Lower lobe of right lung (tissue), 2 donors: ENCODE measurements around the gene CCDC188. TPM values are rescaled to one million over a fixed set of nuclear protein-coding genes. Genes with fewer than 3 reads are reported as not detected.

Source experiments
- ATAC-seq, 2 donors: fragments of 200-7000 bp; cut with Tn5 transposase; one replicate each; pipeline ENCODE4 v1.9.1; 2020 to 2022; ENCODE audit warnings: mild to moderate bottlenecking in 2 of 2, moderate library complexity in 2 of 2
- DNase-seq: peaks from one replicate; pipeline ENCODE4 v3.0.0-alpha.2; 2020
- H3K27ac ChIP-seq: fragments of 200-600 bp; one replicate; pipeline ENCODE4 v1.8.0; 2022
- H3K27me3 ChIP-seq: fragments of 200-600 bp; one replicate; pipeline ENCODE4 v1.8.0; 2022; ENCODE audit warnings: low read depth
- H3K36me3 ChIP-seq: fragments of 200-600 bp; one replicate; pipeline ENCODE4 v1.8.0; 2022; ENCODE audit warnings: mild to moderate bottlenecking
- H3K4me1 ChIP-seq: fragments of 200-600 bp; one replicate; pipeline ENCODE4 v1.8.0; 2022
- H3K4me3 ChIP-seq: fragments of 200-600 bp; one replicate; pipeline ENCODE4 v1.8.0; 2022; ENCODE audit warnings: mild to moderate bottlenecking
- H3K9me3 ChIP-seq: fragments of 200-600 bp; one replicate; pipeline ENCODE4 v1.8.0; 2022
- intact Hi-C: fragments of 100-400 bp; cut with DNase I; formaldehyde crosslinking; loops from one replicate; pipeline ENCODE4 v1.11.0; 2022
- total RNA-seq: library from RNA; stranded (reverse); fragmentation: NEBNext Ultra II Directional; extraction: Animal tissue kit (Norgen Biotek cat#: 25700); gene quantifications from one replicate; pipeline ENCODE4 v1.2.1, GENCODE V29; 2021
- TF ChIP-seq, protein P1 (sequence below): fragments of 200-600 bp; IDR thresholded peaks from one replicate; pipeline ENCODE4 v1.8.0; 2022; ENCODE audit warnings: antibody characterized with exemption, mild to moderate bottlenecking
- donor health status: DM: no; HTN: yes; CAD: no; lungs with severe emphysema.

CCDC188 gene
- total RNA-seq, 1 donor from 2014 or later: 0.77 TPM

DNA sequence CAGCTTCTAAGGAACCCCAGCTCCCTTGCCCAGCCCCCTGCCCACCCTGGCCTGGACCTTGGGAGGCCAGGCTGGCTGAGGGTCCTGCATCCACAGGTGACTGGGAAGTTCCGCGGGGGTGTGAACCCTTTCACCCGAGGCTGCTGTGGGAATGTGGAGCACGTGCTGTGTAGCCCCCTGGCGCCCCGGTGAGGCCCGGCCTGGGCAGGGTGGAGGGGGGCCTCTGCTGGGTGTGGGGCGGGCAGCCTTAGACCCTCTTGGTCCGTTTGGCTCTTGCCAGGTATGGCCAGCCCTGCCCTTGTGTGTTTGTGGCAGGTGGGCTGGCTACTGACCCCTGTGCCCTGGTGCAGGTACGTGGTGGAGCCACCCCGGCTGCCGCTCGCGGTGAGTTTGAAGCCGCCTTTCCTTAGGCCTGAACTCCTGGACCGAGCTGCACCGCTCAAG, 10.3 kb downstream of the CCDC188 start:
- Histone ChIP-seq H3K27ac (no peak overlapping the region), H3K27me3 (no peaks in the 10 kb centered on the region), H3K9me3 (no peaks in the 10 kb centered on the region), H3K4me3 (no peak overlapping the region), H3K4me1 (peaks cover 27% of the 10 kb centered on the region), H3K36me3 (peaks cover 31% of the 10 kb centered on the region)
- intact Hi-C loops: no loop called here
- TF ChIP-seq, protein P1, sequence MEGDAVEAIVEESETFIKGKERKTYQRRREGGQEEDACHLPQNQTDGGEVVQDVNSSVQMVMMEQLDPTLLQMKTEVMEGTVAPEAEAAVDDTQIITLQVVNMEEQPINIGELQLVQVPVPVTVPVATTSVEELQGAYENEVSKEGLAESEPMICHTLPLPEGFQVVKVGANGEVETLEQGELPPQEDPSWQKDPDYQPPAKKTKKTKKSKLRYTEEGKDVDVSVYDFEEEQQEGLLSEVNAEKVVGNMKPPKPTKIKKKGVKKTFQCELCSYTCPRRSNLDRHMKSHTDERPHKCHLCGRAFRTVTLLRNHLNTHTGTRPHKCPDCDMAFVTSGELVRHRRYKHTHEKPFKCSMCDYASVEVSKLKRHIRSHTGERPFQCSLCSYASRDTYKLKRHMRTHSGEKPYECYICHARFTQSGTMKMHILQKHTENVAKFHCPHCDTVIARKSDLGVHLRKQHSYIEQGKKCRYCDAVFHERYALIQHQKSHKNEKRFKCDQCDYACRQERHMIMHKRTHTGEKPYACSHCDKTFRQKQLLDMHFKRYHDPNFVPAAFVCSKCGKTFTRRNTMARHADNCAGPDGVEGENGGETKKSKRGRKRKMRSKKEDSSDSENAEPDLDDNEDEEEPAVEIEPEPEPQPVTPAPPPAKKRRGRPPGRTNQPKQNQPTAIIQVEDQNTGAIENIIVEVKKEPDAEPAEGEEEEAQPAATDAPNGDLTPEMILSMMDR: no peak
- DNase-seq (no peak), ATAC-seq (no peak)

DNA sequence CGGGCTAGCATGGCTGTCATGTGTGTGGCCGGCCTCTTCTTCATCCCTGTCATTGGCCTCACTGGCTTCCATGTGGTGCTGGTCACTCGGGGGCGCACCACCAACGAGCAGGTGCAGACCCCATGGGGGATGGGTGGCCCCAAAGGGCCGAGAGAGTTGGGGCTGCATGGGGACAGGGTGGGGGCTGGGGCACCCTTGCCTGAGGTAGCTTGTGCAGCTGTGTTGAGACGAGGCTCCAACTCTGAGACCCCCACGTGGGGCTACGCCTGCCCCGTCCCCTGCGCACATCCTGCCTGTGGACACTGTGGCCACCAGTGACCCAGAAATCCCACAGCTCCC, 10.8 kb downstream of the CCDC188 start:
- DNase-seq (no peak), ATAC-seq (no peak)
- Histone ChIP-seq H3K4me1 (peaks cover 32% of the 10 kb centered on the region), H3K27ac (no peak overlapping the region), H3K9me3 (no peaks in the 10 kb centered on the region), H3K36me3 (peaks cover 31% of the 10 kb centered on the region), H3K27me3 (no peaks in the 10 kb centered on the region), H3K4me3 (no peak overlapping the region)
- TF ChIP-seq, protein P1: no peak
- intact Hi-C loops: no loop called here

DNA sequence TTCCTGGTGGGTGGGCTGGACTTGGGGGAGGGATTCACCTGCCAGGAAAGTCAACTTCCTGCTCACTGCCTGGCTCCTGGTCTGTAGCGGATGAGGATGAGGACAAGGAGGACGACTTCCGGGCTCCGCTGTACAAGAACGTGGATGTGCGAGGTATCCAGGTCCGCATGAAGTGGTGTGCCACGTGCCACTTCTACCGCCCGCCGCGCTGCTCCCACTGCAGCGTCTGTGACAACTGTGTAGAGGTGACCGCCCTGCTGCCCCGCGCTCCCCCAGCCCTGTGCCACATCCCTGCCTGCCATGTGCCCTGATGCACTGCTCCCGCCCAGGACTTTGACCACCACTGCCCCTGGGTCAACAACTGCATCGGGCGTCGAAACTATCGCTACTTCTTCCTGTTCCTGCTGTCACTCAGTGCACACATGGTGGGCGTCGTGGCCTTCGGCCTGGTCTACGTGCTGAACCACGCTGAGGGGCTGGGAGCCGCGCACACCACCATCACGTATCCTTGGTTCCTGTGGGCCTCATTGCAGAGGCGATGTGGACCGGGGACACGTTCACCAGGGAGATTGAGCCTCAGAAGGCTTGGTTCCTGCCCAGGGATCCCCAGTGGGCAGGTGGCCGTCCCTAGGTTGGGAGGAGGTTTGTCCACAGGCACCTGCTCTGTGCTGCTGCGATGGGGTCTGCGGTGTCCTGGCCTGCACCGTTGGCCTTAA, 11.3 kb downstream of the CCDC188 start:
- TF ChIP-seq, protein P1: no peak
- ATAC-seq (no peak), DNase-seq (no peak)
- intact Hi-C loops: no loop called here
- peaks cover 31% of the 10 kb centered on the region for H3K36me3 ChIP-seq
- peaks cover 36% of the 10 kb centered on the region for H3K4me1 ChIP-seq
- no peak overlapping the region for H3K4me3 ChIP-seq
- no peaks in the 10 kb centered on the region for H3K27me3 ChIP-seq
- H3K27ac ChIP-seq: no peak overlapping the region
- no peaks in the 10 kb centered on the region for H3K9me3 ChIP-seq

DNA sequence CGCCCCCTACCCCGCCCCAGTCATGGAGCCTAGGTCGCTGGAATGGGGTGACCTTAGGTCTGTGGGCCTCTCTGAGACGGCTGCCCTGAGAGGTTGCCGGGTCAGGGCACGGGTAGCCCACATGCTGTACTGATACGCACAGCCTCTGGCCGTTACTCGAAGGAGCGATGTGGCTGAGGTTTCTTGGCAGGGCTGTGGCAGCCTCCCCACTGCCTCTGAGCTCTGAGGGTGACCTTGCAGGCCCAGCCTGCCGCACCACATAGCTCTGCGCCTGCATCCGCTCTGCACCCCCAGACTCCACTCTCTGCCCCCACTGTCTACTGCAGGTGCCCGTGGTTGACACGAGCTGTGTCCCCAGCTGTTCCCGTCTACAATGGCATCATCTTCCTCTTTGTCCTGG, 12.0 kb downstream of the CCDC188 start:
- TF ChIP-seq, protein P1: no peak
- intact Hi-C loops: no loop called here
- no peak for ATAC-seq
- no peak for DNase-seq
- H3K27ac ChIP-seq: no peak overlapping the region
- H3K4me3 ChIP-seq: no peak overlapping the region
- peaks cover 43% of the 10 kb centered on the region for H3K4me1 ChIP-seq
- peaks cover 28% of the 10 kb centered on the region for H3K36me3 ChIP-seq
- H3K27me3 ChIP-seq: no peaks in the 10 kb centered on the region
- H3K9me3 ChIP-seq: no peaks in the 10 kb centered on the region

DNA sequence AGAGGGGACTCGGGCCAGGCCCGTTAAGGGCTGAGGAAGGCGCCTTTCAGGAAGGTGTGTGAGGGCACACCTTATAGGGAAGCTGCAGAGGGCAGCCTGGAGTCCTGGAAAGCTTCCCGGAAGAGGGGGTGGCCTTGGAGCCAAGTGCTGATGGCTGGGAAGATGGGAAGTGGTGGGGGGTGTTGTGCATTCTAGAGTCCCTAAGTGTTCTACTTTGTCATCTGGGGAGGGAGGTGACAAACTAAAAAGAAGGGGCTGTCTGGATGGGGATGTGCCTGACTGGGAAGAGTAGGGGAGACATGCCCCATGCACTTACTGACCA, 12.5 kb downstream of the CCDC188 start:
- TF ChIP-seq, protein P1: no peak
- Histone ChIP-seq H3K27ac (no peak overlapping the region), H3K27me3 (no peaks in the 10 kb centered on the region), H3K36me3 (peaks cover 25% of the 10 kb centered on the region), H3K9me3 (no peaks in the 10 kb centered on the region), H3K4me1 (peaks cover 48% of the 10 kb centered on the region), H3K4me3 (no peak overlapping the region)
- ATAC-seq (no peak), DNase-seq (no peak)
- intact Hi-C loops: no loop called here
